Lung (tissue), 12 donors: ENCODE measurements around the gene ZNF189. TPM values are rescaled to one million over a fixed set of nuclear protein-coding genes. Genes with fewer than 3 reads are reported as not detected.

Experiments used
- ATAC-seq: fragments of 200-7000 bp; cut with Tn5 transposase; one replicate; pipeline ENCODE4 v1.9.1; 2020; ENCODE audit warnings: moderate number of reproducible peaks; ENCODE audit not compliant: insufficient read depth, low FRiP score
- DNase-seq, 3 donors: peaks; one replicate each; pipeline ENCODE4 v3.0.0-alpha.2; 2013 to 2017
- H3K27ac ChIP-seq, 2 donors: one replicate each; pipeline ENCODE4 v1.5.1; 2013; ENCODE audit warnings: mild to moderate bottlenecking in 2 of 2, moderate library complexity in 2 of 2, control low read depth in 1 of 2, inconsistent platforms in 1 of 2, low read depth in 1 of 2, low read length in 1 of 2
- H3K27me3 ChIP-seq, 3 donors: one replicate each; pipeline ENCODE4 v1.5.1; 2013; ENCODE audit warnings: low read length in 2 of 3; ENCODE audit not compliant: control insufficient read depth in 3 of 3, insufficient read depth in 3 of 3
- H3K36me3 ChIP-seq, 4 donors: one replicate each; pipeline ENCODE4 v1.5.1; 2013; ENCODE audit warnings: low read length in 4 of 4, mild to moderate bottlenecking in 1 of 4, moderate library complexity in 1 of 4; ENCODE audit not compliant: control insufficient read depth in 4 of 4, insufficient read depth in 4 of 4
- H3K4me1 ChIP-seq, 5 donors: one replicate each; pipeline ENCODE4 v1.5.1; 2013; ENCODE audit warnings: low read length in 5 of 5, mild to moderate bottlenecking in 2 of 5, moderate library complexity in 1 of 5; ENCODE audit not compliant: control insufficient read depth in 5 of 5, insufficient read depth in 5 of 5
- H3K4me3 ChIP-seq: one replicate; pipeline ENCODE4 v1.5.1; 2013; ENCODE audit warnings: mild to moderate bottlenecking, control low read depth, moderate library complexity
- H3K9ac ChIP-seq, 2 donors: one replicate each; pipeline ENCODE4 v1.5.1; 2013; ENCODE audit warnings: low read length in 2 of 2, control low read depth in 1 of 2; ENCODE audit not compliant: insufficient read depth in 1 of 2
- H3K9me3 ChIP-seq, 4 donors: one replicate each; pipeline ENCODE4 v1.5.1; 2013; ENCODE audit warnings: low read length in 3 of 4, mild to moderate bottlenecking in 1 of 4, moderate library complexity in 1 of 4; ENCODE audit not compliant: control insufficient read depth in 4 of 4, insufficient read depth in 3 of 4
- CTCF ChIP-seq: IDR thresholded peaks from 2 replicates; pipeline ENCODE4 v1.5.1; 2012; ENCODE audit warnings: mild to moderate bottlenecking; ENCODE audit errors: control extremely low read depth, extremely low read depth
- WGBS, 2 donors: extraction: QIAGEN DNeasy Blood & Tissue Kit; methylation state at CpG; one replicate each; pipeline ENCODE4 v1.1.7; 2013; 5-methylcytosine and 5-hydroxymethylcytosine counted together
- polyA plus RNA-seq, 2 donors: library from polyadenylated mRNA; stranded (reverse); fragments of 200-250 nt; gene quantifications; one replicate each; pipeline ENCODE4 v1.2.1, GENCODE V29; 2013
- total RNA-seq, 2 donors: library from RNA; depleted of rRNA in 1 of 2; stranded (reverse); fragments of >200 nt in 1 of 2; gene quantifications; one replicate each; pipeline ENCODE4 v1.2.1, GENCODE V29; 2014 to 2021
- donor health status: control.
- donor health status: control.
- donor health status: Bipolar disorder and iron deficiency.
- donor health status: healthy.
- donor health status: DM: yes; HTN: yes; CAD: no.

ZNF189 gene
- total and polyA plus RNA-seq, 4 donors, result 5.9 to 34.1 (median 11.7) TPM

GRCh38 chr9:101375546-101375945 is 23.1 kb upstream of the ZNF189 start:
- 92% methylated on average over 12 of the region's 12 CpGs for WGBS, 2 donors

GRCh38 chr9:101376111-101376848 is 22.4 kb upstream of the ZNF189 start:
- Histone ChIP-seq H3K27ac (no peak overlapping the region), H3K9me3 (peaks cover 0 to 1% (median 0%) of the 10 kb centered on the region in 4 donors), H3K4me1 (peaks cover 0 to 10% (median 0%) of the 10 kb centered on the region in 5 donors), H3K36me3 (no peaks in the 10 kb centered on the region), H3K4me3 (no peak overlapping the region), H3K27me3 (no peaks in the 10 kb centered on the region), H3K9ac (no peak overlapping the region)
- TF ChIP-seq CTCF, result no peak
- ATAC-seq (no peak), DNase-seq (no peak)
- 76 to 83% methylated on average over 6 of the region's 6 CpGs for WGBS, 2 donors

More at GRCh38 chr9:101375546-101375945, 23.1 kb upstream of the ZNF189 start:
- Histone ChIP-seq H3K27ac (no peak overlapping the region), H3K9me3 (peaks cover 0 to 1% (median 0%) of the 10 kb centered on the region in 4 donors), H3K4me1 (peaks cover 0 to 10% (median 0%) of the 10 kb centered on the region in 5 donors), H3K9ac (no peak overlapping the region), H3K4me3 (no peak overlapping the region), H3K27me3 (no peaks in the 10 kb centered on the region), H3K36me3 (no peaks in the 10 kb centered on the region)
- no peak for TF ChIP-seq CTCF
- DNase-seq, result no peak
- ATAC-seq, result no peak

GRCh38 chr9:101380295-101380694 is 18.4 kb upstream of the ZNF189 start:
- H3K4me1 ChIP-seq, result no peaks in the 10 kb centered on the region
- peaks cover 0 to 3% (median 0%) of the 10 kb centered on the region in 4 donors for H3K9me3 ChIP-seq
- no peak overlapping the region for H3K4me3 ChIP-seq
- no peak overlapping the region for H3K27ac ChIP-seq
- TF ChIP-seq CTCF, result no peak
- H3K36me3 ChIP-seq, result no peaks in the 10 kb centered on the region
- H3K9ac ChIP-seq, result no peak overlapping the region
- ATAC-seq, result no peak
- no peaks in the 10 kb centered on the region for H3K27me3 ChIP-seq
- DNase-seq, result no peak
